ENCODE data around the gene CFAP100.

Gene CFAP100

GRCh38 chr3:126350502-126351085 lies 44.1 kb upstream of the CFAP100 start:
- no peak overlapping the region for H3K9ac ChIP-seq
- peaks cover 9% of the 10 kb centered on the region; the same call in 1 of the 2 replicates for H3K27me3 ChIP-seq (ENCODE audit: insufficient read depth, low read depth)
- H3K36me3 ChIP-seq (ENCODE audit: insufficient read depth): no peaks in the 10 kb centered on the region
- H4K20me1 ChIP-seq (ENCODE audit: insufficient read depth): no peaks in the 10 kb centered on the region
- H3K4me1 ChIP-seq (ENCODE audit: low read depth, poor library complexity, severe bottlenecking): no peaks in the 10 kb centered on the region
- no peak overlapping the region for H3K4me3 ChIP-seq (IDR thresholded peaks at IDR 0.05; ENCODE audit: insufficient read depth, low read depth, low read length)
- no peaks in the 10 kb centered on the region for H3K79me2 ChIP-seq (ENCODE audit: insufficient read depth, low read depth)
- H2AFZ ChIP-seq (ENCODE audit: low read depth): no peak overlapping the region
- no peak overlapping the region for H3K27ac ChIP-seq
- H3K4me2 ChIP-seq: no peak overlapping the region
- no peak for TF ChIP-seq CTCF (conservative IDR thresholded peaks at IDR 0.05; ENCODE audit: low read depth, low read length)

GRCh38 chr3:126351086-126351770 lies 43.5 kb upstream of the CFAP100 start:
- no peaks in the 10 kb centered on the region for H3K4me1 ChIP-seq (ENCODE audit: low read depth, poor library complexity, severe bottlenecking)
- H3K79me2 ChIP-seq (ENCODE audit: insufficient read depth, low read depth): no peaks in the 10 kb centered on the region
- no peak overlapping the region for H3K9ac ChIP-seq
- H3K27me3 ChIP-seq (ENCODE audit: insufficient read depth, low read depth): peaks cover 16% of the 10 kb centered on the region; the same call in 1 of the 2 replicates
- H2AFZ ChIP-seq (ENCODE audit: low read depth): no peak overlapping the region
- H3K27ac ChIP-seq: no peak overlapping the region
- no peak overlapping the region for H3K4me3 ChIP-seq (IDR thresholded peaks at IDR 0.05; ENCODE audit: insufficient read depth, low read depth, low read length)
- H3K36me3 ChIP-seq (ENCODE audit: insufficient read depth): no peaks in the 10 kb centered on the region
- no peak overlapping the region for H3K4me2 ChIP-seq
- TF ChIP-seq CTCF (conservative IDR thresholded peaks at IDR 0.05; ENCODE audit: low read depth, low read length): no peak
- H4K20me1 ChIP-seq (ENCODE audit: insufficient read depth): no peaks in the 10 kb centered on the region

DNA sequence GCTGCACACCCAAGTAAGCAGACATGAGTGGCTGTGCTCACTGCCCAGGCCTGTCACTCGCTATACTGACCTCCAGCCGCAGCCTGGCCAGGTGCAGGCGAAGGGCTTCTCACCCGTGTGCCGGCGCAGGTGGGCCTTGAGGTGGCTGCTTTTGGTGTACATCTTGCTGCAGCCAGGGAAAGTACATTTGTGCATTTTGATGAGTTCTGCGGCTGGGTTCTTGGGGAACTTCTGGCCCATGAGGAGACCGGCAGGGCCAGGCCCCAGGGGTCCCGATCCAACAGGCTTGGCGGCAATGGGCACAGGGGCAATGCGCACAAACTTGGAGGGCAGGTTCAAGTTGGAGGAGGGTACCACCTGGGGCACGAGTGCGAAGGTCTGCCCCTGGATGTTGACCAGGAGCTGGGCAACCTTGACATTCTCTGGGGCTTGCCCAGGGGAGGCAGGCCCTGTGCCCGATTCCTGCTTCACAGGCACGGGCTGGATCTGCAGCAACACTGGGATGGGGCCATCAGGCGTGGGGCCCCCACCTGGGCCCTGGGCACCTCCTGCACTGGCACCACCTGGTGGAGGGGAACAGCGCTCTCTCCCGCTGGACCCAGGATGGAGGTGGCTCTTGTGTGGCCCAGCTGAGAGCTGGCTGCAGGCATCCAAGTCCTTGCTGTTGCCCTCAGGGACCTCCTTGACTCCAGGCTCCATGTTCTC lies 42.8 kb upstream of the CFAP100 start:
- no peak for TF ChIP-seq CTCF (conservative IDR thresholded peaks at IDR 0.05; ENCODE audit: low read depth, low read length)
- H3K79me2 ChIP-seq (ENCODE audit: insufficient read depth, low read depth): no peaks in the 10 kb centered on the region
- H3K9ac ChIP-seq: no peak overlapping the region
- no peak overlapping the region for H3K4me3 ChIP-seq (IDR thresholded peaks at IDR 0.05; ENCODE audit: insufficient read depth, low read depth, low read length)
- H2AFZ ChIP-seq (ENCODE audit: low read depth): no peak overlapping the region
- no peak overlapping the region for H3K4me2 ChIP-seq
- no peaks in the 10 kb centered on the region for H4K20me1 ChIP-seq (ENCODE audit: insufficient read depth)
- peaks cover 19% of the 10 kb centered on the region; the same call in 1 of the 2 replicates for H3K27me3 ChIP-seq (ENCODE audit: insufficient read depth, low read depth)
- no peaks in the 10 kb centered on the region for H3K4me1 ChIP-seq (ENCODE audit: low read depth, poor library complexity, severe bottlenecking)
- H3K36me3 ChIP-seq (ENCODE audit: insufficient read depth): no peaks in the 10 kb centered on the region
- no peak overlapping the region for H3K27ac ChIP-seq

DNA sequence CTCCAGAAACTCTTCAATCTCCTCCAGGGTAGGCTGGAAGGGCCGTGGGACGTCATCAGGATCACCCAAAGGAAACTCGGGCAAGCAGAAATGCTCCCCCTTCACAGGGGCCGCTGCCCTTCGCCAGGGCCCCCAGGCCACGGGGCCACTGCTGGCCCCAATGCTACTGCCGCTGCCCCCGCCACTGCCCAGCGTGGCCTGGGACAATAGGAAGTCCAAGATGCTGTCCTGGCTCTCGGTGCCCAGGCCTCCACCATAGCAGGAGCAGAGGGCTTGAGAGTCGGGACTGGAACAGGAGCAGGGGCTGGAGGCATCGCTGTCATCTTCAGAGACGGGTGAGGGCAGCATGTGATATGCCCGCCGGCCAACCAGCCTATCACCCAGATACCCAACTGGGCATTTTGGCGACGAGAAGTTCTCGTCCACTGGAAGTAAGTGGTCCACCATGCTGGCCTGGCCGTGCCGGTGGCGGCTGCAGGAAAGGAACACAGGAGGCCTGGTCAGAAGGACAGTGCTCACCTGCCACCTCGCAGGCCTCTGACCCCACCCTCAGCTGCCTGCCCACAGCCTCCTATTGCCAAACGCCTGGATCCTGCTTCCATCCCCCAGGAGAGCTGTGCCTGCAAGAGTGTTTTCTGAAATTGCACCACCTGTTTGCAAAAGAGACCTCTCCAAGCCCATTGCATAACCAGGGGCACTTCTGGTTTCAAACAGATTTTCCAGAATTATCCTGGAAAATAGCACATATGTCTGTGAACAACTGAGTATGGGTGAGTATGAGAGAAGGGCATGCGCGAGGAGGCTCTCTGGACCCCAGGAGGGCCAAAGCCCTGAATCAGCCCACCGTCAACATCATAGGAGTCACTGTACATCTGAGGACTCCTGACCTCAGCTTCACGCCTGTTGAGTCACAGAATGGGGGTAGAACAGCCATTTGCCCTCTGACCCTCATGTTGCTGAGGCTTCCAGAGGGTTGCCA lies 41.9 kb upstream of the CFAP100 start:
- Histone ChIP-seq H3K79me2 (ENCODE audit: insufficient read depth, low read depth) (no peaks in the 10 kb centered on the region), H4K20me1 (ENCODE audit: insufficient read depth) (no peaks in the 10 kb centered on the region), H3K4me2 (no peak overlapping the region), H3K9ac (no peak overlapping the region), H3K27ac (no peak overlapping the region), H3K4me3 (IDR thresholded peaks at IDR 0.05; ENCODE audit: insufficient read depth, low read depth, low read length) (no peak overlapping the region), H2AFZ (ENCODE audit: low read depth) (no peak overlapping the region), H3K36me3 (ENCODE audit: insufficient read depth) (no peaks in the 10 kb centered on the region), H3K4me1 (ENCODE audit: low read depth, poor library complexity, severe bottlenecking) (no peaks in the 10 kb centered on the region), H3K27me3 (ENCODE audit: insufficient read depth, low read depth) (peaks cover 19% of the 10 kb centered on the region; the same call in 1 of the 2 replicates)
- TF ChIP-seq CTCF (conservative IDR thresholded peaks at IDR 0.05; ENCODE audit: low read depth, low read length): no peak
